Right lung (tissue), 10 donors: Measurements from ENCODE around the gene CGB3. TPM values are rescaled to one million over a fixed set of nuclear protein-coding genes. Genes with fewer than 3 reads are reported as not detected.
"Not testable (repeated sequence)": the region's sequence is repeated elsewhere in the genome, so short reads cannot be mapped to it uniquely, and the experiment has no call there.

Source experiments
- DNase-seq, 2 donors: peaks; one replicate each; pipeline ENCODE4 v3.0.0-alpha.2; 2013
- long read RNA-seq, 8 donors: transcript quantifications; one replicate each; lab custom pipeline, GENCODE V29; 2026
- polyA plus RNA-seq, 5 donors: library from polyadenylated mRNA; unstranded; fragments of 120-200 nt; gene quantifications; one replicate each; pipeline versions ENCODE4 v1.2.1 to v1.2.3, GENCODE V29; 2013; ENCODE audit warnings: inconsistent platforms in 1 of 5, low replicate concordance in 1 of 5; ENCODE audit not compliant: insufficient read length in 5 of 5, insufficient read depth in 1 of 5

The CGB3 gene
- polyA plus RNA-seq, result not detected
- long read RNA-seq, donor 1, partial matches to known transcripts, result 0 of 4 reads
- long read RNA-seq, donor 1, other reads (novel, unspliced or antisense), result 0 of 4 reads
- long read RNA-seq, donor 2, result 0 reads
- long read RNA-seq, donor 3, result 0 reads
- long read RNA-seq, donor 4, result 0 reads
- long read RNA-seq, donor 5, result 0 reads
- long read RNA-seq, donor 6, result 0 reads
- long read RNA-seq, donor 7, result 0 reads
- long read RNA-seq, donor 8, result 0 reads

- DNase-seq, result not testable (repeated sequence)
Observed at GRCh38 chr19:49024233-49024632, at the start of gene CGB3. CGB3 (minus strand) TSS chr19:49024333; CDS start chr19:49023971, 362 bp downstream.

DNA sequence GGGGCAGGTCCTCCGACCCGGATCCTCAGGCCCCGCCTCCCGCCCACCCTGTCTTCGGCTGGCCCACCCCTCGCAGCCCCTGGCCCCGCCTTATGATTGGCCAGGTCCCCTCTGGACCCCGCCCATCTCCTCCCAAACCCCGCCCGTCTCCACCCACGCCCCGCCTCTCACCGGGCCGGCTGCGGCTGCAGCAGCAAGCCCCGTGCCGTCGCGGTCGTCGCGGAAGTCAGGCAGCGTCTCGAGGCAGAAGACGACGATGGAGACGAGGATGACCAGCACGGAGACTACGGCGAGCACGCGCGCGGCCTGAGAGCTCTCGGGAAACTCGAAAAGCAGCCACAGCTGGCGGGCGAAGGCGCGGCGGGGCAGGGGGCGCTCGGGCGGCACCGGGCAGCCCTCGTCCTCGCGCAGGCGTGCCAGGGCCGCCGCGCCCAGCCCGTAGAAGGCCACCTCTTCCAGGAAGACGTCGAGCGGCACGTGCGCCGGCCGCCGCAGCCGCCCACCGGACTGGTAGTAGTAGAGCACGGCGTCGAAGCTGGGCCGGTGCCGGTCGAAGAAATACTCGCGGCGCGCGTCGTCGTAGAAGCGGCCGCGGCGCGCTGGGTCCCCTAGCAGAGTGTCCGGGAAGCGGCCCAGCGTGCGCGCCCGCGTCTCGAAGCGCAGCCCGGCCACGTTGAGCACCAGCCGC is 47.9 kb upstream of the CGB3 start:
- DNase-seq, result no peak

- no peak for DNase-seq
Observed at GRCh38 chr19:49070416-49070815, 46.3 kb upstream of the CGB3 start.

GRCh38 chr19:49069026-49069425 is 44.9 kb upstream of the CGB3 start:
- no peak for DNase-seq

DNA sequence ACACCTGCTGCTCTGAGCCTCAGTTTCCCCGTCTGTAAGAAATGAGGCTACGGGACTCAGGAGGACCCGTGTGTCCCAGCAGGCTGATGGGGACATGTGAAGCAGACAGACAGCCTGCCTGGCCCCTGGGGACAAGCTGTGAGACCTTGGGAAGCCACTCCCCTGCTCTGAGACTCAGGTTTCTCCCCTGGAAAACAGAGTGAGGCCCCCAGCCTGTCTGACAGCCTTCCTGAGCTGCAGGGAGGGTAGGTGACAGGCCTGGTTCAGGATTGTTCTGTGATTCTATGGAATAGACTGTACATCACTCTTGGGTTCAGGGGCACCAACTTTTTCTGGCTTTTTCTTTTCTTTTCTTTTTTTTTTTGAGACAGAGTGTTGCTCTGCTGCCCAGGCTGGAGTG is 43.4 kb upstream of the CGB3 start:
- DNase-seq, result no peak

DNA sequence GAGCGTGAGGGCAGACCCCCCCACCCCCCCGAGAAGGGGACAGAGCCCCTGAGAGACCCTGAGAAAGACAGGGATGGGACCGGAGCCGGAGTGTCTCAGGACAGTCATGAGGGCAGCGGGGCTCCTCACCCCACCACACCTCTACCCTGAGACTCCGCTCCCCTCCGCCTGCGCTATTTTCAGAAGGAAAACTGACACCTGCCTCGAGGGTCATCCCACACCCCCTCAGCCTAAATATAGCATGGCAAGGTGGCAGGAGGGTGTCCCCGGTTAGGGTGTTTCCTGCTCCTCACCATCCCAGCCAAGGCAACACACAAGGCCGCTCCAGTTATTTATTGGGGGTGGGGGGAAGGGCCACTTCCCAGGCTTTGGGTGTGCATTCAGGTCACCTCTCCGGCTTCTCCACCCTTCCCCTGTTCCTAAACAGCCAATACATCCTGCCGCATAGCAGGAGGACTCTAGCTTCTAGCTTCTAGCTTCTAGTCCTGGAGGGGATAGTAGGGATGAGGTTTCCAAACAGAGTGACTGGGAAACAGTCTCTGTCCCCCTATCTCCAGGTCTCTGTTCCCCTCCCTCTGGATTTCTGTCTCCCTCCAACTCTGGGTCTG is 41.9 kb upstream of the CGB3 start:
- no peak for DNase-seq

DNA sequence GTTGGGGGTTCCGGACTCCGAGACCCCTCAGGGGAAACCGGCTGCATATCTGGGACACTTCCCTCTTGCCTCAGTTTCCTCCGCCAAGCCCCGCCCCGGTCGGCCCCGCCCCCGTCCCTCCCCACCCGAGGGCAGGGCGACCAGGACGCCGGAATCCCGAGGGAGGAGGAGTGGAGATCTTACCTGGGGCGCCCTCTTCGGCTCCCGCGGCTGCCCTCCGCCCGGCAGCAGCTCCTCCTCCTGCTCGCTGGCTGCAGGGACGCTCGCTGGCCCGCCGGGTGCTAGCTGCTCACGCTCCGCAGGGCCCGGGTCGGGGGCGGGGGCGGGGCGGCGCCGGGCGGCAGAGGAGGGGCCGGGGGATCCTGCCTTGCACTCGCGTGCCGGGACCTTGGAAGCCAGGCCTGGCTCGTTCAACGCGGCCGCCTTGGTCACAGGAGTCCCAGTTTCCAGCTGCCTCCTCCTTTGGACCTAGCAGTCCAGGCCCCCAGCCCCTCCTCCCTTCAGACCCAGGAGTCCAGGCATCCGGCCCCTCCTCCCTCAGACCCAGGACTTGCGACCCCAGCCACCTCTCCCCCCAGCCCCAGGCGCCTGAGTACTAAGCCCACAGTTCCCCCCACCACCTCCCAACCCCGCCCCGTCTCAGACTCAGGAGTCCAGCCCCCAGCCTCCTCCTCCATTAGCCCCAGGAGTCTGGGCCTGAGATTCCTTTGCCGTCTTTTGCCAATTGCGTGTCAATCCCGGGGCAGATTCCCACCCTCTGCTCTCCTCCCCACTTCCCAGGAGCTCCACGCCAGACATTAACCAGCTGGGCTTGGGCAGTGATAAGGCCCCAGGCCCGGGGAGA is 40.9 kb upstream of the CGB3 start, which contains the start of gene NTF4:
NTF4 (minus strand) TSS at position 51 of the 844 bp plus-strand sequence. CDS start 2,821 bp downstream, outside the sequence.
- peak in 1 of 2 donors; percentile 17 for DNase-seq

DNA sequence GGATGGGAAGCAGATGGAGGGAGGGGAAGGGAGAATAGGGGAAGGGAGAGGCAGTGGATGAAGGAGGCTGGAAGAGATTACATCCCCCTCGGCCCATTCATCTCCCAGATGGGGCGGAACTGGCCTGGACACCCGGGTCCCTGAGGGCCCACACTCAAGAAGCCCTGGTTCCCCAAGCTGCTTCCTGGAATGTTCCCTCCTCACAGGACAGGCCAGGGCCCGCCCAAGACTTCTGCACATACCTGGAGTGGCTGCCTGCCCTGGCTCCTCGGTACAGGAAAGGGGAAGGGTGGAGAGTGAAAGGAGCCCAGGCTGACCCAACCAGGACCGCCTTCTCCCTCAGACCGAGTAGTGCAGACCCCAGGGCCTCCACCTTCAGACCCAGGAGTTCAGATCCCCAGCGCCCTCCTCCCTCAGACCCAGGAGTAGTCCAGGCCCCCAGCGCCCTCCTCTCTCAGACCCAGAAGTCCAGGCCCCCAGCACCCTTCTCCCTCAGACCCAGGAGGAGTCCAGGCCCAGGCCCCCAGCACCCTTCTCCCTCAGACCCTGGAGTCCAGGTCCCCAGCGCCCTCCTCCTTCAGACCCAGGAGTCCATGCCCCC is 40.0 kb upstream of the CGB3 start:
- no peak for DNase-seq

DNA sequence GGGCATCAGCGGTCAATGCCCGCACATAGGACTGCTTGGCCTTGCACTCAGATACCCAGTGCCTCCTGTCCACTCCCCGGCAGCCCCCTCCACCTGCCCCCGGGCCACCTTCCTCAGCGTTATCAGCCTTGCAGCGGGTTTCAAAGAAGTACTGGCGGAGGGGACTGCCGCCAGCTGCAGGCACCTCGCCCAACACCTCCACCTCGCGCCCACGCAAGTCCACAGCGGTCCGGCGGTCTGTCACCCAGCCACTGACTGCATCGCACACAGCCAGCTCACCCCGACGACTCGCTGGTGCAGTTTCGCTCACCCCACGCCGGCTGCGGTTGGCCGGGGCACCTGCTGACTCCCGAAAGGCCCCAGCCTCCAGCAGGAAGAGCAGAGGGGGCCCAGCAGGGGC is 37.3 kb upstream of the CGB3 start:
- DNase-seq, result no peak

DNA sequence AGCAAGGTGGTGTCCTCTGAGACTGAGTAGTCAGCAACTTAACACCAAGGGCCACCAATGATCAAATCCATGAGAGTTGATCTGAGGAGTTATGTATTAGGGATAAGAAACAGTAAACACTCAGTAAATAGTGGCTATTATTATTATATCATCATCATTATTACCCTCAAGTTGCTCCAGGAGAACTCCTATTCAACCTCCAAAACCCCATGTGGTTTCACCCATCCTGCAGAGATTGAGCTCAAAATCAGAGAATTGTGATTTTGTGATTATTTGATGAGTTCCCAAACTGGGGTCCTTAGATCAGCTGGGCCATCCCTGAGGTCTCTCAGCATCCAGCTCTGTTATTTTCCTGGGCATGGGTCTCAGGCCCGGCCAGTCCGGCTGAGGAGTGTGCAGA is 36.9 kb upstream of the CGB3 start:
- DNase-seq, result no peak

- DNase-seq, result no peak
Observed at GRCh38 chr19:49059053-49059452, 34.9 kb upstream of the CGB3 start.

DNA sequence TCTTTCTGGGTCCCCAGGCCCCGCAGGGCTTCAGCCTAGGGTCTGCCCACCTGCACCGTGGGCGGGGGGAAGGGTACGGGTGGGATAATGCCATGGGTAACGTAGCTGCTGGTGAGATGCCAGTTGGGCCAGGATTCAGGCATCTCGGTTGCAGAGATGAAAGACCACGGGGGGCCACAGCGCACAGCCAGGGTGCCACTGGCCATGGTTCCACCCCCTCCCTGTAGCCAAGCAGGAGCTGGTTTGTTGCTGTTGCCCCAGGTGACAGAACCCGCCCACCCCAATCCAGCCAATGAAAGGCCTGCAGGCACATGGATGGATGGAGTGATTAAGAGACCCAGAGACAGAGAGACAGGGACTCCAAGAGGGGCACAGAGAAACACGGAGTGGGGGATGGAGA is 34.4 kb upstream of the CGB3 start:
- DNase-seq, result no peak

GRCh38 chr19:49057636-49058234 is 33.6 kb upstream of the CGB3 start, which contains the start of gene CGB7:
CGB7 (minus strand) TSS chr19:49057749; CDS start chr19:49055375, 2,374 bp downstream.
- DNase-seq, result peak in 1 of 2 donors; percentile 34

- DNase-seq, result not testable (repeated sequence)
Observed at GRCh38 chr19:49056902-49057596, 32.9 kb upstream of the CGB3 start.

- peak in 1 of 2 donors; percentile 26 for DNase-seq
Observed at GRCh38 chr19:49056101-49056901, 32.2 kb upstream of the CGB3 start.

DNA sequence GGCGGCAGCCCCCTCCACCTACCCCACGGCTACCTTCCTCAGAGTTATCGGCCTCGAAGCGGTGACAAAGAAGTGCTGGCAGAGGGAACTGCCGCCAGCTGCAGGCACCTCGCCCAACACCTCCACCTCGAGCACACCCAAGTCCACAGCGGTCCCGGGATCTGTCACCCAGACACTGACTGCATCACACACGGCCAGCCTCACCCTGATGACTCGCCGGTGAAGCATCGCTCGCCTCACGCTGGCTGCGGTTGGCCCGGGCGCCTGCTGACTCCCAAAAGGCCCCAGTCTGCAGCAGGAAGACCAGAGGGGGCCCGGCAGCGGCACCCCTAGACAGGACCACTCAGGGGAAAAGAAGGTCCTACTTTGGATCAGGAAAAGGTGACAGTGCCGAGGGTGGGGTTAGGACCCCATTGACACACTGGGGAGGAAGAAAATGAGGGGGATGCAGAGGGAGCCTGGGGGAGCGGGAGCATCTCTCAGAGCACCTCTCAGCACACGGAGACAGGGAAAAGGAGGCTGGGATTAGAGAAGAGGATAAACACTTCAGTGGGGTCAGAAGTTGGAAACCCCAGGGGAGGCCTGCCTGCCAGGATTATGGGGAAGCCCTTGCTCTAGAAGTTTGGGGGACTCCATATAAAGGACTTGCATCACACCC is 26.4 kb upstream of the CGB3 start:
- not testable (repeated sequence) for DNase-seq

DNA sequence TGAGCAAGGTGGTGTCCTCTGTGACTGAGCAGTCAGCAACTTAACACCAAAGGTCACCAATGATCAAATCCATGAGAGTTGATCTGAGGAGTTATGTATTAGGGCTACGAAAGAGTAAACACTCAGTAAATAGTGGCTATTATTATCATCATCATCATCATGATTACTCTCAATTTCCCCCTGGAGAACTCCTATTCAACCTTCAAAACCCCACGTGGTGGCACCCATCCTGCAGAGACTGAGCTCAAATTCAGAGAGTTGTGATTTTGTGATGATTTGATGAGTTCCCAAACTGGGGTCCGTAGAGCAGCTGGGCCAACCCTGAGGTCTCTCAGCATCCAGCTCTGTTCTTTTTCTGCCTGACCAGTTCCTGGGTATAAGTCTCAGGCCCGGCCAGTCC is 25.7 kb upstream of the CGB3 start:
- not testable (repeated sequence) for DNase-seq

- DNase-seq, result not testable (repeated sequence)
Observed at GRCh38 chr19:49049011-49049410, 24.9 kb upstream of the CGB3 start, which contains the start of gene CGB8. CGB8 (minus strand) TSS chr19:49049111; CDS start chr19:49048739, 372 bp downstream.

DNA sequence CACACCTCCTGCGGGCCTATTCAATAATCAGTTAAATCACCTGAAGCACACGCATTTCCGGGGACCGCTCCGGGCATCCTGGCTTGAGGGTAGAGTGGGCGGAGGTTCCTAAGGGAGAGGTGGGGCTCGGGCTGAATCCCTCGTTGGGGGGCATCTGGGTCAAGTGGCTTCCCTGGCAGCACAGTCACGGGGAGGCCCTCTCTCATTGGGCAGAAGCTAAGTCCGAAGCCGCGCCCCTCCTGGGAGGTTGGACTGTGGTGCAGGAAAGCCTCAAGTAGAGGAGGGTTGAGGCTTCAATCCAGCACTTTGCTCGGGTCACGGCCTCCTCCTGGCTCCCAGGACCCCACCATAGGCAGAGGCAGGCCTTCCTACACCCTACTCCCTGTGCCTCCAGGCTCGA is 19.4 kb upstream of the CGB3 start, which contains the start of gene CGB5:
CGB5 (plus strand) TSS at position 301 of the 400 bp plus-strand sequence. CDS start 362 bp downstream, outside the sequence.
- not testable (repeated sequence) for DNase-seq
